NB4 (cell line): ENCODE results near the gene PITPNC1.

ENCODE experiments used
- DNase-seq: peaks from one replicate; pipeline ENCODE4 v3.0.0; 2010; ENCODE audit warnings: low read depth
- H3K4me3 ChIP-seq: one replicate; pipeline ENCODE4 v1.5.1; 2011; ENCODE audit warnings: mild to moderate bottlenecking, low read depth, low read length, moderate library complexity
- CTCF ChIP-seq: IDR thresholded peaks from one replicate; pipeline ENCODE4 v1.5.1; 2012; ENCODE audit warnings: low read depth, low read length
- MAX ChIP-seq: IDR thresholded peaks from 2 replicates; pipeline ENCODE4 v1.6.1; 2011; ENCODE audit warnings: low read depth, low read length
- MYC ChIP-seq: IDR thresholded peaks from 2 replicates; pipeline ENCODE4 v1.6.1; 2011; ENCODE audit warnings: low read depth, low read length
- POLR2A ChIP-seq: IDR thresholded peaks from 2 replicates; pipeline ENCODE4 v1.6.1; 2011; ENCODE audit warnings: mild to moderate bottlenecking; ENCODE audit not compliant: insufficient read length; ENCODE audit errors: extremely low read depth

PITPNC1 gene

GRCh38 chr17:67481808-67482207 is 104.7 kb downstream of the PITPNC1 start:
- no peak overlapping the region for H3K4me3 ChIP-seq
- TF ChIP-seq MYC: no peak
- no peak for TF ChIP-seq POLR2A
- TF ChIP-seq MAX: no peak
- no peak for TF ChIP-seq CTCF
- DNase-seq: peak; percentile 40

GRCh38 chr17:67482764-67483163 is 105.7 kb downstream of the PITPNC1 start:
- no peak for DNase-seq
- no peak for TF ChIP-seq MAX
- no peak for TF ChIP-seq CTCF
- TF ChIP-seq MYC: no peak
- TF ChIP-seq POLR2A: no peak
- H3K4me3 ChIP-seq: no peak overlapping the region

GRCh38 chr17:67484261-67484660 is 107.2 kb downstream of the PITPNC1 start:
- no peak for TF ChIP-seq MYC
- TF ChIP-seq MAX: no peak
- TF ChIP-seq CTCF: no peak
- TF ChIP-seq POLR2A: no peak
- H3K4me3 ChIP-seq: no peak overlapping the region
- no peak for DNase-seq

GRCh38 chr17:67485666-67486065 is 108.6 kb downstream of the PITPNC1 start:
- DNase-seq: no peak
- no peak overlapping the region for H3K4me3 ChIP-seq
- no peak for TF ChIP-seq POLR2A
- no peak for TF ChIP-seq MYC
- TF ChIP-seq CTCF: no peak
- no peak for TF ChIP-seq MAX

GRCh38 chr17:67487506-67487905 is 110.4 kb downstream of the PITPNC1 start:
- no peak for DNase-seq
- no peak overlapping the region for H3K4me3 ChIP-seq
- TF ChIP-seq CTCF (no peak), MAX (no peak), MYC (no peak), POLR2A (no peak)

- DNase-seq: no peak
- TF ChIP-seq POLR2A (no peak), MAX (no peak), MYC (no peak), CTCF (no peak)
- H3K4me3 ChIP-seq: no peak overlapping the region
Observed at GRCh38 chr17:67488161-67488560, 111.1 kb downstream of the PITPNC1 start.
